GM18519 (cell line): ENCODE results near the gene RNF121.

Source experiments
- ATAC-seq: cut with Tn5 transposase; IDR thresholded peaks from one replicate; pipeline ENCODE4 v1.9.1; 2021; ENCODE audit warnings: mild to moderate bottlenecking, moderate library complexity; ENCODE audit not compliant: unreplicated experiment, low FRiP score

RNF121 gene

DNA sequence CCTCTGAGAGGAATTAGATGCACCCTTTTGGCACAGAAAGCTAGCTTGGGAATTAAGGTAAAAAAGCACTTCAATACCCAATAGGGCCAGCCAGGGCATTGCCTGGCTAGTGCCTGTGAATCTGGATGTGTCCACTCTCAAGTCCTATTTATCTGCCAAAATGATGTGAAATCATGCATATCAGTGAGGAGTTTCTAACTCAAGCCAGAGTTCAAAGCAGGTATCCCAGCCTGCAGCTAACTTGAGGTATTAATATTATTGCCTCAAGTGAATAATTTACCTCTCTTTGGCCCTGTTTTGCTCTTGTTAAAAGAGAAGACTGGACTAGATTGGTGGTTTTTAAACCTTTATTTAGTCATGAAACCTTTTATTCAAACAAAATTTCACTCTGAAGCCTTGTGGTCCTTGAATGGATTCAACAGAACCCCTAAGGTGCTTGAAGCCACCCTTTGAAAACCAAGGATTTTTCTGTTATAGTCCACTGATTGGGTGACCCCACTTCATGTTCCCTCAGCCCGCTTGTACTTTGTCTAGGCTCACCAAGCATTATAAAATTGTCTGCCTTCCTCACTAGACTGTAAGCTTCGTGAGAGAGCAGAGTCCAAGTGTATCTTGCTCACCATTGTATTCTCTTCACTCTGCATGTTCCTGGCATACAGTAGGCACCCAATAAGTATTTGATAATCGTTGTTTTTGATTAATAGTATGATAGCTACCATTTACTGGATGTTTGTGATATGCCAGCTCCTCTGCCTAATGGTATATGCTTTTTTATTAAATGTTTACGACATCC lies 4.5 kb downstream of the RNF121 start:
- no peak for ATAC-seq

DNA sequence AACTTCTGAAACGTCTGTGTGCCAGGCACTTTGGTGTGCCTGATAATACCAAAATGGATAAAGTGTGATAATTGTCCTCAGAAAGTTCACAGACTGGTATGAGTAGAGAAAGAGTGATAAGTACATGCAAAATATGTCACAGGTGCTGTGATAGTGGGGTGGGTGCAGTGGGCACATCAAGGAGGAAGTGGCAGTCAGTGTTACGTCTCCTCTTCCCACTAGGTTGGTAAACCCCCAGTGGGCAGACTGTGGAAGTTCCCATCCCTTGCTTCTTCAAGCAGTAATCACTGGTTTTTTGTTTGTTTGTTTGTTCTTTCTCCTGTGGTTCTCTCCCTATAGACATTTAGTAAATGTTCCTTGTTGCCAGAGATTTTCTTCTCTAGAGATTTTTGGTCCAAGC lies 5.4 kb downstream of the RNF121 start:
- no peak for ATAC-seq

DNA sequence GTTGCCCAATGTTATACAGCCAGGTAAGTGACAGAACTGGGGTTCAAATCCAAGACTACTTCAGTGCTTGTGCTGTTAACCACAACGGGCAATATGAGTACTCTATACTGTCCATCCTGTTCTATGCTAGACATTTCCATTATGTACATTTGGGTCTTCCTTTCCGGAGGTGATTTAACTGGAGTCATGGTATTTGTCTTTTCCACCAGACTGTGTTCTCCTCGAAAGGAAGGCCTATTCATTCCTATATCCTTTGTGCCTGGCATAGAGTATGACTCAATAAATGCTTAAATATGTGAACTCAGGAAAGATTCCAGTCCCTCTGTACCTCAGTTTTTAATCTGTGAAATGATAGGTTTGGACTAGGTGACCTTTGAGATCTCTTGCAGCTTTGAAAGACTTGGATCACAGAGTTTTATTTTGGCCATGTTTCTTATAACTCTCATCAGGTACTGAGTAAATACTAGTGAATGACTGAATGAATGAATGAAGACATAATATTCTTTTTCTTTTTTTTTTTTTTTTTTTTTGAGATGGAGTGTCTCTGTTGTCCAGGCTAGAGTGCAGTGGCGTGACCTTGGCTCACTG lies 6.6 kb downstream of the RNF121 start:
- no peak for ATAC-seq

DNA sequence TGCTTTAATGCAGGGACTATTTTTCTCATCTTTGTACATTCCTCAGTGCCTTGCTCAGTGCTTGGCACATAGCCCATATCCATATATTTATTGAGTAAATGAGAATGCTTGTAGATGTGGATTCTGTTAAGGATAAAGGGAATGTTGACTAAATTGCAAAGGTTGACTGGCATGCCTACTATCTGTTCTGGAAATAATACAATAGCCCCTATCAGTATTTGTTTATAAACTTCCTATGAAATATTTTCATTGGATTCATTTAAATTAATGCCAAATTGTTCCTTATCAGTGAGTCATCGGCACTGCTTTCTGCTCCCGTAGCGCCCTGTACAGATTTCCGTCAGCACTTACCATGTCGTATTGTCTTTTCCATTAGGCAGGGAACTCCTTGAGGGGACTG lies 8.0 kb downstream of the RNF121 start:
- no peak for ATAC-seq

DNA sequence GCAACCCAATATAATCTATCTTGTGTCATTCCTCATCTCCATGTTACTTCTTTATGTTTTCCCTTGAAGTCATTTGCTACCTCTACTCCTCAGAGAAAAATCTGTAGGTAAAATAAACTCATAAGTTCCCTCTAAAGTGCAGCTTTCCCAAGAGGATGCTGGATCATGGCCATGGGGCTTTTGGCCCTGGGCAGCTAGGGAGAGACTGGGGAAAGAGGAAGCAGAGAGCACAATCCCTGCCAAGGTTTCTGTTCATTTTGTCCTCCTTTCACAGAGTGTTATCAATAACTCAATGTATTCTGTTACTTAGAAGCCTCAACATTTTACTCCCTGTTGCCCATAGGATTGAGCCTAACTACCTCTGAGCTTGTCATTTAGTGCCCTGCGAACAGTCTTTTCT lies 9.0 kb downstream of the RNF121 start:
- ATAC-seq: no peak

DNA sequence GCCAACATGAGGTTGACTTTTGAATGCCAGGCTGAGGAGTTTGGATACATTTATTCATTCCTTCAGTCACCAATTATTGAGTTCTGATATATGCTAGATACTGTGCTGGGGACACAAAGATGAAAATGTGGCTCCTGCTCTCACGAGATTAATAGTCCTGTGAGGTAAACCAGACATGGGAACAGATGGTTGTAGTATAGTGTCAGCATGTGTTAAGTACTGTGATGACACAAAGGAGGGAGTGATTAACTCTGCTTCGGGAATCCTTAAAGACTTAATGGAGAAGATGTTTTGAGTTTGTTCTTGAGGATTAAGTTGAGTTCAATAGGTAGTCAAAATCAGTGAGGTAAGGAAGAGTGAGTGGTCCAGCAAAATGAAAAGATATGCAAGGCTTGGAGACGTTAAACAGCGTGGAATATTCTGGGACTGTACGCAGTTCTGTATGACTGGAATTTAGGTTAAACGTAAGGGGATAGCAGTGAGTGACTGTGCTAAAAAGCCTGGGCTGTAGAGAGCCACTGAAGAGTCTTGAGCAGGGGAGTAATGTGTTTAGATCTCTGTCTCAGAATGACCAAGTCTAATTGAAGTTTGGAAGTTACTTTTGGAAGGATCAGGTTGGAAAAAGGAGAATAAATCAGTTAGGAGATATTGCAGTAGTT lies 11.8 kb downstream of the RNF121 start:
- ATAC-seq: no peak

DNA sequence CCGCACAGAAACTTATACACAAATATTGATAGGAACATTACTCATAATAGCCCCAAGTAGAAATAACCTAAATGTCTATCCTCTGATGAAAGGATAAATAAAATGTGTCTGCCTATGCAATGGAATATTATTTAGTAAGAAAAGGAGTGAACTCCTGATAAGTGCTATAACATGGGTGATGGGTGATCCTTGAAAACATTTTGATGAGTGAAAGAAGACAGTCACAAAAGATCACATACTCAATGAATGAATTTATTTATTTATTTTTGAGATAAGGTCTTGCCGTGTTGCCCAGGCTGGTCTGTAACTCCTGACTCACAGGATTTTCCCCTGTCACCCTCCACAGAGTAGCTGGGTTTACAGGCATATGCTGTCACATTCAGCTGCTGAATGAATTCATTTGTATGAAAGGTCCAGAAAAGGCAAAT lies 17.3 kb downstream of the RNF121 start:
- ATAC-seq: no peak

DNA sequence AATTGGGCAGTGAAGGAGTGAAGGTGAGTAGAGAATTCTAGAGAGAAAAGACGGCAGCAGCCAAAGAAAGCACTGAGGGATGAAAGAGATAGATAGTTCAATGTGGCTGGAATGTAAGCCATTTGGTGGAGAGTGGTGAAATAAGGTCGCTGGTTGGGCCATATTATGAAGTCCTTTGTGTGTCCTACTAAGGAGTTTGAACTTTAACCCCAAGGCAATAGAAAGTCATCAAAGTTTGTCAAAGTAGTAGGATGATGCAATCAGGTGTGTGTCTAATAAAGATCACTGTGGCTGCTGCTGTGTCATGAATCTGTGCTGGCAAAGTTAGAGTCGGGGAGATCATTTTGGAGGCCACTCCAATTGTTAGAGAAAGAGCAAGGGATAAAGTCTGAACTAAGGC lies 18.7 kb downstream of the RNF121 start:
- ATAC-seq: no peak

DNA sequence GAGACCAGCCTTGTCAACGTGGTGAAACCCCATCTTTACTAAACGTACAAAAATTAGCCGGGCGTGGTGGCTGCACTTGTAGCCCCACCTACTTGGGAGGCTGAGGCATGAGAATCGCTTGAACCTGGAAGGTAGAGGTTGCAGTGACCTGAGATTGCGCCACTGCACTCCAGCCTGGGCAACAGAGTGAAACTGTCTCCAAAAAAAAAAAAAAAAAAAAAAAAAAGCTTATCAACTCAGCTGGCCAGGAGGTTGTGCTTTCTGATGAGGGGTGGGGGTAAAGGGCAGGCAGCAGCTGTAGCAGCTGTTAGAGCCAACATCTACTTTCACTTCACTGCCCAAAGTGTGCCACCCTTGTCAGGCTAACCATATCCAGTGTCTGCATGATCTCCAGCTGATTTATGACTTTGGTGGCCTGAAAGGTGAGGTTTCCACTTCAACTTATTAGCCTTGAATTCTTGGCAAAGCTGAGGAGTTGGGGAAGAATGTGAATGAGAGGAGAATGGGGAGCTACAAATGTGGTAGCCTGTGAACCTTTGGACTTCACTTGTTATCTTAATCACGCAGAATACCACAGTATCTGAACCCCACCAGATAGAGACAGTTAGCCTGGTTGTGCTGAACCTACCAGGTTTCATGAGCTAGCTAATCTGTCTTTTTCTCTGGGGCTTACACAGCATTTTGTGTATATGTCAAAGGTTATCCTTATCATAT lies 19.6 kb downstream of the RNF121 start:
- no peak for ATAC-seq

DNA sequence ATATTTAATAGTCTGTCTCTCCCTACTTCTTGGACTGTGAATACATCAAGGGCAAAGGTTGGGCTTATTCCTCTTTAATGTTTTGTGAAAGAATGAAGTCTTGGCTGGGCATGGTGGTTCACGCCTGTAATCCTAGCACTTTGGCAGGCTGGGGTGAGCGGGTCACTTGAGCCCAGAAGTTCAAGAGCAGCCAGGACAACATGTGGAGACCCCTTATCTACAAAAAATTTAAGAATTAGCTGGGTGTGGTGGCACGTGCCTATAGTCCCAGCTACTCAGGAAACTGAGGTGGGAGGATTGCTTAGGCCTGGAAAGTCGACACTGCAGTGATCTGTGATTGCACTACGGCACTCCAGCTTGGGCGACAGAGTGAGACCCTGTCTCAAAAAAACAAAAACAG lies 20.2 kb downstream of the RNF121 start:
- no peak for ATAC-seq

DNA sequence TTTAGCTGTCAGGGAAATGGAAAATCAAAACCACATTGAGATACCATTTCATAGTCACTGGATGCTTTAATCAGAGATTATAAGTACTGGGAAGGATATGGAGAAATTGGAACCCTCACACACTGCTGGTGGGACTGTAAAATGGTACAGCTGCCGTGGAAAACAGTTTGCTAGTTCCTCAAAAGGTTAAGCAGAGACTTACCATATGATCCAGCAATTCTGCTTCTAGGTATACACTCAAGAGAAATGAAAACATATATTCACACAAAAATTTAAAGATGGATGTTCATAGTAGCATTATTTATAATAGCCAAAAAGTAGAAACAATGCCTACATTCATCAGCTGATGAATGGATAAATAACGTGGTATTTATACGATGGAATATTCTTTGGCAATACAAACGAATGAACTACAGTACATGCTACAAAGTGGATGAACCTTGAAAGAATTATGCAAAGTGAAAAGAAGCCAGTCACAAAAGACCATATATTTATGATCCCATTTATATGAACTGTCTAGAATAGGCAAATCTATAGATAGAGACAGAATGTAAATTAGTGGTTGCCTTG lies 23.0 kb downstream of the RNF121 start:
- ATAC-seq: no peak

DNA sequence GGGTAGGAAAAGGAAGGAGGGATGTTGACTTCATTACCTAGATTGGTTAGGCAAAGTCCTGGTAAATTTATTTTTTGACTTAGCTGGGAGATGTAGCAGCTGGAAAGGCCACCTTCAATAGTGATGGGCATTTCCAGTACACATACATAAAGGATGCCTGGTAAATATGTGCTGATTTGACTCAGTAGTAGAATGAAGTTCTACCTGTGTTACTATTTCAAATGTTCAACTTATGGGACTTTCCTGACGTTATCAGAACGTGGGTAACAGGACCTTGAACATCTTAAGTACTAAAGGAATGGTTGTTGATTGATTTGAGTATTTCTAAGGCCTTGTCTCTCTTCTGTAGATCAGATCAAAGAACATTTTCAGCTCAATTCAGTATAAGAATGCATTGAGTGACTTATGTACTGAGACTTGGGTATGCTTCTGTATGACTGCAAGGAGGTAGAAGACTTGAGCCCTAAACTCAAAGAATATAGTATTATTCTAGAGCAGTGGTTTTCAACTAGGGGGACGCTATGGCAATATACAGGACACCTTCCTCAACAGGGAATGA lies 27.1 kb downstream of the RNF121 start:
- no peak for ATAC-seq

DNA sequence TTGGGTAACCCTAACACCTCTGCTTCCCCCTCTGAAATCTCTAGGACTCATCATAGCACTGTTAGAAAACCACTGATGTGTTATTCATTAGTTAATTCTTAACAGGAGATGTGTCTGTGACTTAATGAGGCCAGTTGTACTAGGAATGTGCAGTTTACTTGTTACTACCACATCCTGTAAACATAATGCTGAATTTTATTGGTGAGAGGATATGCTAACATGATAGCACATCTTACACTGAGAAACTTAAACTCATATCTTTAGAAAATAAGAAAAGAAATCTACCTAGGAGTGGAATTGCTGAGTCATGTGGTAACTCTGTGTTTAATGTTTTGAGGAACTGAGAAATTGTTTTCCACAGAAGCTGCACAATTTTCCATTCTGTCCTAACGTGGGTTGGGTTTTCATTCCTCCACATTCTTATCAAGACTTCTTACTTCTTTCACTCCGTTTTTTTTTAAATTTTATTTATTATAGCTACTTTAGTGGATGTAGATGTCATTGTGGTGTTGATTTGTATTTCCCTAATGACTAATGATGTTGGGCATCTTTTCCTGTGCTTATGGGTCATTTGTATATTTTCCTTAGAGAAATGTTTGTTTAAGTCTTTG lies 33.7 kb downstream of the RNF121 start:
- ATAC-seq: no peak

DNA sequence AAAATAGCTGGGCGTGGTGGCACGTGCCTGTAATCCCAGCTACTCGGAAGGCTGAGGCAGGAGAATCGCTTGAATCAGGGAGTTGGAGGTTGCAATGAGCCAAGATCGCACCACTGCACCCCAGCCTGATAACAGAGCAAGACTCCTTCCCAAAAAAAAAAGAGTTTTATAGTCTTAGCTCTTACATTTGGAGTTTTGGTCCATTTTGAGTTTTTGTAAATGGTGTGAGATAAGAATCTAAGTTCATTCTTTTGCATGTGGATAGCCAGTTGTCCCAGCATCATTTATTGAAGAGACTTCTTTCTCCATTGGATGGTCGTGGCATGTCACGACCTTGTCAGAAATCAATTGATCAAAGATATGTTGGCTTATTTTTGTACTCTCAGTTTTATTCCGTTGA lies 34.6 kb downstream of the RNF121 start:
- no peak for ATAC-seq

DNA sequence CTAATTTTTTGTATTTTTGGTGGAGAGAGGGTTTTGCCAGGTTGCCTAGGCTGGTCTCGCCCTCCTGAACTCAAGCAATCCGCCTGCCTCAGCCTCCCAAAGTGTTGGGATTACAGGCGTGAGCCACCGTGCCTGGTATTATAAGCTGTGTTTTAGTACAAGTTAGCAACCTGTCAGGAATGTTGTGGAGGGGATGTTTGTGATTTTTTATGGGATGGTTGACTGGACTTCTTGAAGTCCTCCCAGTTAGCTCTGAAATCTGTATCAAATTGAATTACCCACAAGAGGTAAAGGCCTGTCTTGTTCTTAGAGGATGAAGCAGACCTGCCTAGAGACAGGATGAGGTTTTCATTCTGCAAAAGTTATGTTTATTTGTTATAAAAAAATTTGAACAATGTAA lies 35.8 kb downstream of the RNF121 start:
- no peak for ATAC-seq

DNA sequence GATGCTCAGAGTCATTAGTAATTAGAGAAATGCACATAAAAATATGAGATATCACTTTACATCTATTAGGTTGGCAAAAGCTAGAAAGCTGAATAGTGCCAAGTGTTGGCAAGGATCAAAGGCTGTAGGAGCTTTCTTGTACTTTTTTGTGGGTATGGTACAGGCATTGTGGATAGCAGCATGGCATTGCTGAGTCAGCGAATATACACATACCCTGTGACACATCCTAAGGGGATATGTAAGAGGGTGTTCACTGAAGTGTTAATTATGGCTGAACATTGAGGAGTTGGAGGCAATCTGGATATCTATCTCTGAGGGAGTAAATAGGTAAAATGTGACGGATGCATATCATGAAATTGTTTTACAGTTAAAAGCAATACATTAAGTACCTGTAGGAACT lies 42.8 kb downstream of the RNF121 start:
- ATAC-seq: no peak

DNA sequence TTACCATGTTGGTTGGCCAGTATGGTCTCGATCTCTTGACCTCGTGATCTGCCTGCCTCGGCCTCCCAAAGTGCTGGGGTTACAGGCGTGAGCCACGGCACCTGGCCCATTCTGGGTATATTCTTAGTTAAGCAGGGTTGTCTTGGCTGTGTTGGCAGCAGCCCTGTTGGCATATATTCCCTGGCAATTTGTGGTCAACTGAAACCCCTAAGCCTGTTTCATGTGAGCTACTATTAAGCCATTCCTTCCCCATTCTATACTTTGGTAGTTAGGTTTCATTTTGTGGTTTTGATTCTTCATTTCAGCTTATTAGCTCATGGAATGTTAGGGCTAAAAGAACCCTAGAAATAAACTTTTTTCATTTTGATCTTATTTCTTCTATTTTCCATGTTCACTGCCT lies 47.7 kb downstream of the RNF121 start:
- ATAC-seq: no peak

DNA sequence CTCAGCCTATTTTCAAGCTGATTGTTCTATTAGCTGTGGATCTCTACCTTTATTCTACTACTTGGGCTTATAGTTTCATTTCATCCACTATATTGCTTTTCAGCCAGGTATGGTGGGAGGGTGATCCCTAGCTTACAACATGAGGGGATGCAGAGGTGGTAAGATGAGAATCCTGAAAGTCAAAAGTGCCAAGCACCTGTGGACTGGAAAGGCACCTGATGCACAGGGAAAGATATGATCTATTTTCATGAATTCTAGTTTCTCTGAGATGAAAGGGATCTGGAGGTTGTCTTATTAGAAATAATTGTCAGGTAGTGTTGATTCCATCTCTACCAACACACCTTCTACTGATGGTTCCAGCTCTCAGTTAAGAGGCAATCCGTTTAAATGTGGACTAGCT lies 48.2 kb downstream of the RNF121 start:
- ATAC-seq: no peak

DNA sequence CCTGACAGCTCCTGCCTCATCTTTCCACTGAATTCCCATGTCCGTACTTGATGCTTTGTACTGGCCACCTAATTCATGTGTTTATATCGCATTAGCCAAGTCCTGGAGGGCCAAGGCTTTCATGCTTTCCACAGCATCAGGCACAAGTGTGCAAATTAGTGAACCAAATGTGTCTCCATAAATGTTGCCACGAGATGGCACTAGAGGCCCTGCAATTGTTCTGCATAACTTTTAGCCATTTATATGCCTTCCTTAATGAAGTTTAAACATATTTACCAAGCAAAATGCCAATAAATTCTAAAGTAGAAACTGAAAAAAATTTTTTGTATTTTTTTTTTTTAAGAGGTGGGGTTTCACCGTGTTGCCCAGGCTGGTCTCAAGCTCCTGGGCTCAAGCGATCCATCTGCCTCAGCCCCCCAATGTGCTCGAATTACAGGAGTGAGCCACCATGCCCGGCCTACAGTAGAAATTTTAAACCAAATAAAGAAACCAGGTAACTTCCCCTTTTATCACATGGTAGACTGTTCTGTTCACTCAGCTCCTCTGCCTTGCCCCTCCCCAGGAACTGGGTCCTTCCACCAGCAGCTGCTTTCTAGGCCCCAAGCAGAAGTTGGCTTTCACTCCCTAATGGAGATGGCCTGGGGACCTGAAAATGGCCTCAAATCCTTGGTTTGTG lies 49.0 kb downstream of the RNF121 start:
- no peak for ATAC-seq

DNA sequence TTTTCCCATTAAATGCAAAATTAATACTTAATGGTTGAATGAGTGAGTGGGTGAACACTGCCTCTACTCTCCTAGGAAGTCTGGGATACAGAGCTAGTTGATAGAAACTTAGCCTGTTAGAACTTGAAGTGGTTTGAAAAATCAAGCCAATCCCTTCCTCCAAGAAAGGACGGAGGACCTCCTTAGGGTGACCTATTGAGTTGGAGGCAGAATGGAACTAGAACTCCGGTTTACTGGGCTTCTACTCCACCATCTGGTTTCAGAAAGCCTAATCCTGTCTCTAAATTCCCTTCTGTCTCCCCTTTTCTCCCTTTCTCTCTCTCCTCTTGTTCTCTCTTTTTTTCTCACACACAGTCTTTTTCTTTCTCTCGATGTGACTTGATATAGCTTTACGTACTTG lies 50.2 kb downstream of the RNF121 start:
- no peak for ATAC-seq
